K562 (cell line): ENCODE measurements around the gene TCF12. TPM values are rescaled to one million over a fixed set of nuclear protein-coding genes. Genes with fewer than 3 reads are reported as not detected.

Source experiments
- ATAC-seq: fragments of 200-7000 bp; cut with Tn5 transposase; 3 replicates; pipeline ENCODE4 v1.9.1; 2020; ENCODE audit warnings: moderate library complexity
- BruUV-seq: library from RNA; stranded (reverse); fragments of 400-500 nt; replicated peaks from 2 replicates; lab custom pipeline; 2021; lab: Mats Ljungman, UMichigan
- CTCF ChIA-PET: fragments of 300-600 bp; formaldehyde crosslinking; extraction: SDS; loops from one replicate; lab custom pipeline; 2021; ENCODE audit warnings: low intra/inter-chr PET ratio; lab: Yijun Ruan, JAX
- POLR2A ChIA-PET: fragments of 300-600, 350-650 bp; sonication (Branson Sonifier 250); formaldehyde crosslinking; extraction: SDS; loops from one replicate; lab custom pipeline; 2021; ENCODE audit warnings: antibody characterized with exemption, inconsistent platforms; lab: Yijun Ruan, JAX
- DNase-seq, 4 experiments: peaks; one replicate each; pipeline versions ENCODE4 v3.0.0 to v3.0.0-alpha.2; 2011 to 2018; ENCODE audit warnings: low spot score in 3 of 4, mixed read lengths in 3 of 4; ENCODE audit errors: extremely low read depth in 1 of 4
- FAIRE-seq: peaks from 2 replicates; lab custom pipeline; 2011; peaks lifted over from hg19 to GRCh38; lab: Jason Lieb, UNC
- H2AFZ ChIP-seq: 2 replicates; pipeline ENCODE4 v1.6.0; 2011; ENCODE audit warnings: low read depth, low read length, control low read depth, inconsistent platforms
- H3K27ac ChIP-seq: fragments of 200-600 bp; 3 replicates; pipeline ENCODE4 v1.8.0; 2011; ENCODE audit warnings: low read depth, mild to moderate bottlenecking, control low read depth, inconsistent platforms, low read length, moderate library complexity, mixed read lengths; ENCODE audit errors: extremely low read depth
- H3K27me3 ChIP-seq, 2 experiments: fragments of 300-600 bp in 1 of 2; 2 replicates in 1 of 2; 3 replicates in 1 of 2; pipeline versions ENCODE4 v1.6.0 to v1.8.0; 2011; ENCODE audit warnings: inconsistent platforms in 2 of 2, low read length in 2 of 2, mild to moderate bottlenecking in 1 of 2, mixed read lengths in 1 of 2, moderate library complexity in 1 of 2; ENCODE audit not compliant: control insufficient read depth in 2 of 2, insufficient read depth in 2 of 2
- H3K36me3 ChIP-seq: fragments of 300-600 bp; 3 replicates; pipeline ENCODE4 v1.8.0; 2011; ENCODE audit warnings: mild to moderate bottlenecking, low read length, inconsistent platforms; ENCODE audit not compliant: control insufficient read depth, insufficient read depth
- H3K4me1 ChIP-seq, 2 experiments: fragments of 200-600 bp in 1 of 2; replicated peaks in 1 of 2; 2 replicates in 1 of 2; 3 replicates in 1 of 2; pipeline versions ENCODE4 v1.5.1 to v1.8.0; 2011; ENCODE audit warnings: inconsistent platforms in 2 of 2, low read length in 2 of 2, mild to moderate bottlenecking in 1 of 2, mixed read lengths in 1 of 2, moderate library complexity in 1 of 2; ENCODE audit not compliant: control insufficient read depth in 2 of 2, insufficient read depth in 2 of 2
- H3K4me2 ChIP-seq: 2 replicates; pipeline ENCODE4 v1.6.1; 2011; ENCODE audit warnings: low read length, control low read depth, inconsistent platforms, mixed read lengths; ENCODE audit not compliant: insufficient read depth
- H3K4me3 ChIP-seq: fragments of 200-600 bp; sonication (generic), shearing (Covaris generic); 2 replicates; pipeline ENCODE4 v1.5.1; 2016; ENCODE audit warnings: control low read depth, inconsistent platforms
- H3K79me2 ChIP-seq: fragments of 200-600 bp; 3 replicates; pipeline ENCODE4 v1.8.0; 2011; ENCODE audit warnings: low read length, inconsistent platforms; ENCODE audit not compliant: control insufficient read depth, insufficient read depth
- H3K9ac ChIP-seq, 2 experiments: 2 replicates each; pipeline versions ENCODE4 v1.6.0 to v1.6.1; 2011; ENCODE audit warnings: low read depth in 2 of 2, low read length in 2 of 2, control low read depth in 1 of 2, inconsistent platforms in 1 of 2, mild to moderate bottlenecking in 1 of 2, mixed read lengths in 1 of 2; ENCODE audit not compliant: insufficient read depth in 1 of 2
- H3K9me1 ChIP-seq: one replicate; pipeline ENCODE4 v1.6.0; 2011; ENCODE audit warnings: inconsistent platforms, mild to moderate bottlenecking, low read length, moderate library complexity; ENCODE audit not compliant: control insufficient read depth, insufficient read depth
- H3K9me3 ChIP-seq: replicated peaks from 2 replicates; pipeline ENCODE4 v1.5.1; 2011; ENCODE audit warnings: low read depth, low read length, inconsistent platforms; ENCODE audit not compliant: control insufficient read depth, insufficient read depth
- H4K20me1 ChIP-seq: replicated peaks from 2 replicates; pipeline ENCODE4 v1.6.1; 2011; ENCODE audit warnings: low read length, inconsistent platforms, mixed read lengths; ENCODE audit not compliant: control insufficient read depth, insufficient read depth
- ATF7 ChIP-seq: fragments of 450-650 bp; IDR thresholded peaks from 2 replicates; pipeline ENCODE4 v1.7.1; 2014; ENCODE audit warnings: mild to moderate bottlenecking, moderate library complexity
- FOXA3 ChIP-seq, 2 experiments: fragments of 450-650 bp in 1 of 2; sonication (generic) in 1 of 2; formaldehyde crosslinking; IDR thresholded peaks in 1 of 2; conservative IDR thresholded peaks in 1 of 2; 2 replicates each; pipeline versions ENCODE4 v1.4.0 to v1.8.0; 2020 to 2022; ENCODE audit warnings: mild to moderate bottlenecking in 2 of 2, missing genetic modification reagents in 1 of 2
- HLTF ChIP-seq: fragments of 450-650 bp; IDR thresholded peaks from 2 replicates; pipeline ENCODE4 v1.6.1; 2016
- NCOA1 ChIP-seq: fragments of 450-650 bp; IDR thresholded peaks from 2 replicates; pipeline ENCODE4 v1.6.1; 2016; ENCODE audit warnings: low read depth
- YBX1 ChIP-seq: fragments of 450-650 bp; IDR thresholded peaks from 2 replicates; pipeline ENCODE4 v1.7.1; 2016; ENCODE audit warnings: mild to moderate bottlenecking
- ZBTB33 ChIP-seq: sonication (generic); formaldehyde crosslinking; IDR thresholded peaks from 2 replicates; pipeline ENCODE4 v1.8.1; 2023; ENCODE audit warnings: mild to moderate bottlenecking, missing genetic modification reagents
- ZNF124 ChIP-seq: sonication (generic); formaldehyde crosslinking; IDR thresholded peaks from 2 replicates; pipeline ENCODE4 v1.8.1; 2022; ENCODE audit warnings: missing genetic modification reagents
- ZNF232 ChIP-seq: sonication (generic); formaldehyde crosslinking; IDR thresholded peaks from 2 replicates; pipeline ENCODE4 v1.8.0; 2022; ENCODE audit warnings: mild to moderate bottlenecking, missing genetic modification reagents
- ZNF263 ChIP-seq: sonication (generic); formaldehyde crosslinking; IDR thresholded peaks from 2 replicates; pipeline ENCODE4 v1.8.0; 2022; ENCODE audit warnings: mild to moderate bottlenecking, missing genetic modification reagents, borderline replicate concordance
- ZNF584 ChIP-seq: fragments of 200-800 bp; sonication (Bioruptor generic); IDR thresholded peaks from 2 replicates; pipeline ENCODE4 v1.6.1; 2016; ENCODE audit warnings: low read depth, mild to moderate bottlenecking, missing genetic modification characterization, missing compliant biosample characterization
- ZNF76 ChIP-seq: fragments of 250-450 bp; sonication (Bioruptor Pico); IDR thresholded peaks from 2 replicates; pipeline ENCODE4 v1.4.0; 2020; ENCODE audit warnings: mild to moderate bottlenecking, moderate library complexity, borderline replicate concordance
- ZNF785 ChIP-seq: fragments of 250-450 bp; sonication (Bioruptor Pico); IDR thresholded peaks from 2 replicates; pipeline ENCODE4 v1.4.0; 2020; ENCODE audit warnings: mild to moderate bottlenecking
- WGBS: fragments of 100-300 bp; shearing (Covaris generic); methylation state at CpG from one replicate; pipeline ENCODE4 v1.1.6; 2016; ENCODE audit warnings: low coverage, mixed read lengths; ENCODE audit not compliant: insufficient coverage; ENCODE audit errors: missing lambda C conversion rate; 5-methylcytosine and 5-hydroxymethylcytosine counted together
- in situ Hi-C: fragments of 300-500 bp; cut with MboI; formaldehyde crosslinking; loops from 4 replicates; pipeline ENCODE4 v1.15.0; 2018; ENCODE audit warnings: inconsistent platforms, mixed read lengths
- intact Hi-C: fragments of 100-400 bp; cut with micrococcal nuclease; formaldehyde crosslinking; loops from 2 replicates; pipeline ENCODE4 v1.14.2; 2022
- polyA plus RNA-seq, 8 experiments: library from polyadenylated mRNA; depleted of rRNA in 4 of 8; stranded (reverse) in 5 of 8; unstranded in 3 of 8; fragments of >200 nt; fragmentation: Nextera tagmentation in 2 of 8; fragmentation: Illumina TruSeq in 1 of 8; extraction: Ambion mirVana in 2 of 8; extraction: Trizol in 1 of 8; gene quantifications; 2 replicates each; pipeline versions ENCODE4 v1.2.1 to v1.2.3, GENCODE V29; 2011 to 2014; ENCODE audit warnings: inconsistent platforms in 1 of 8, missing spikeins in 1 of 8
- total RNA-seq, 7 experiments: library from RNA; depleted of rRNA in 6 of 7; stranded (reverse); fragments of >200 nt in 6 of 7; fragmentation: Illumina TruSeq in 2 of 7; extraction: Trizol in 2 of 7; gene quantifications; 2 replicates each; pipeline versions ENCODE4 v1.2.1 to v1.2.3, GENCODE V29; 2011 to 2021; ENCODE audit warnings: low replicate concordance in 1 of 7

The TCF12 gene
- total and polyA plus RNA-seq, 9 of the 15 experiments (the other 6 are each of a cell fraction or from before 2014, with no cell fraction given) = 10.5 to 132 (median 52.9) TPM

- Histone ChIP-seq H3K27me3 (no peaks in the 10 kb centered on the region), H3K9ac (no peak overlapping the region), H3K4me2 (no peak overlapping the region), H4K20me1 (peaks cover 7% of the 10 kb centered on the region), H3K79me2 (peaks cover 97% of the 10 kb centered on the region), H3K4me1 (peaks cover 0 to 23% of the 10 kb centered on the region in 2 experiments; a peak in 3 of 5 replicates), H3K36me3 (peaks cover 45% of the 10 kb centered on the region), H3K4me3 (no peak overlapping the region), H3K27ac (no peak overlapping the region), H3K9me3 (no peaks in the 10 kb centered on the region), H2AFZ (no peak overlapping the region), H3K9me1 (no peaks in the 10 kb centered on the region)
- POLR2A ChIA-PET = interaction anchor here (0.6 to 4.8 kb wide), 7 partner anchors 9 to 272 kb away, joined by 3 to 26 read pairs (median 3); partner anchors contain the start of gene TCF12
- BruUV-seq = no TSS peak
- in situ Hi-C loops = no loop called here
- TF ChIP-seq ZBTB33 (CRISPR knock-in tag) (no peak), YBX1 (no peak), NCOA1 (no peak), ZNF124 (no peak), FOXA3 (CRISPR knock-in tag; conservative IDR thresholded peaks at IDR 0.05 in 1 of 2, IDR thresholded peaks at IDR 0.05 in 1 of 2) (no peak), HLTF (no peak), ZNF232 (CRISPR knock-in tag) (no peak), ZNF785 (no peak), ZNF263 (CRISPR knock-in tag) (no peak), ZNF76 (CRISPR knock-in tag) (no peak), ATF7 (no peak), ZNF584 (CRISPR knock-in tag) (no peak)
- no peak for ATAC-seq
- WGBS = 47% methylated on average over 1 of the region's 2 CpGs
- FAIRE-seq = no peak
- CTCF ChIA-PET = interaction anchor here (0.5 kb wide), 1 partner anchor 23 kb away, joined by 6 read pairs; no protein-coding TSS in a partner anchor
- intact Hi-C loops = no loop called here
- no peak for DNase-seq
These were observed 12.3 kb downstream of the TCF12 start for GRCh38 chr15:56930669-56931313.
